Measurements from ENCODE around the gene FOXRED2.

FOXRED2 gene

DNA sequence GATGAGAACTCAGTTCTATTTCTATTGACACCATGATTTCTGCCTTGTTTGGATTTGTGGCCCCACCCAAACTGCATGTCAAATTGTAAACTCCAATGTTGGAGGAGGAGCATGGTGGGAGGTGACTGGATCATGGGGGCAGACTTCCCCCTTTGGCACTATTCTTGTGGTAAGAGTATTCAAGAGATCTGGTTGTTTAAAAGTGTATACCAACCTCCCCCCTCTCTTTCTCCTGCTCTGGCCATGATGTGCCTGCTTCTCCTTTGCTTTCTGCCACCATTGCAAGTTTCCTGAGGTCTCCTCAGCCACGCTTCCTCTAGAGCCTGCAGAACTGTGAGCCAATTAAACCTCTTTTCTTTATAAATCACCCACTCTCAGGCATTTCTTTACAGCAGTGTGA is 7.9 kb upstream of the FOXRED2 start:
- DNase-seq (ENCODE audit: low read depth) = no peak

DNA sequence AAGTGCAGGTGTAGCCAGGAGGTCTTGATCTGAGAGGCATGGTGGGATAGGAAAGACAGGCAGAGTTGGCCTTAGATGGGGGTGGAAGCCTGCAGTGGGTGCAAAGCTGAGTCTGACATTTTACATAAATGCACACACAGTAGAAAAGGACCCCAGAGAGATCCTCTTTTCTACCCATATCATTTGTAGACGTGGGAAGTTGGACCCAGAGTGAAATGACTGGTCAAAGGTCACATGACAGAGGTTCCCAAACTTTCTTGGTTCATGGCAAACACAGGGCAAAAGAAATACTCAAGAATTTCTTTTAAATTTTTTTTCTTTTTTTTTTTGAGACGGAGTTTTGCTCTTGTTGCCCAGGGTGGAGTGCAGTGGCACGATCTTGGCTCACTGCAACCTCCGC is 6.2 kb upstream of the FOXRED2 start:
- no peak for DNase-seq (ENCODE audit: low read depth)

DNA sequence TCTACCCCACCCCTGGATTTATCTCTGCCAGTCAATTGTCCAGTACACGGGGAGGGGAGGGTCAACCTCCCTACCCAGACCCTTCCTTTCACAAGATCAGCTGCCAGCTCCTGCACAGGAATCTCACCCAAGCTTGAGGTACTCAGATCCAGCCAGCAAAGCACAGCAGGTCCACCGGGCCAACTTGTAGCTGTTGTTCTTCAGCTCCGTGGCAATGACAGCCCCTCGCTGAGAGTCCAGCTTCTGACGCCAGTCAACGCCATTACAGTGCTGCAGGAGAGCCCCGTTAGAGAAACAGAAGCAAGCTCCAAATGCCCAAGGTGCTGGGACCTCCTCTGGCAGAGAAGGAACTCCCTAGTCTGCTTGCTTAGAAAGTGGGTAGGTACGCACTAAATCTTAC is 5.5 kb upstream of the FOXRED2 start:
- DNase-seq (ENCODE audit: low read depth) = no peak

GRCh38 chr22:36510966-36511881 is 4.4 kb upstream of the FOXRED2 start:
- DNase-seq (ENCODE audit: low read depth) = peak; percentile 64

GRCh38 chr22:36510384-36510783 is 3.5 kb upstream of the FOXRED2 start:
- DNase-seq (ENCODE audit: low read depth) = peak; percentile 60

- DNase-seq (ENCODE audit: low read depth) = no peak
Observed at GRCh38 chr22:36507518-36508010, 724 bp upstream of the FOXRED2 start.

DNA sequence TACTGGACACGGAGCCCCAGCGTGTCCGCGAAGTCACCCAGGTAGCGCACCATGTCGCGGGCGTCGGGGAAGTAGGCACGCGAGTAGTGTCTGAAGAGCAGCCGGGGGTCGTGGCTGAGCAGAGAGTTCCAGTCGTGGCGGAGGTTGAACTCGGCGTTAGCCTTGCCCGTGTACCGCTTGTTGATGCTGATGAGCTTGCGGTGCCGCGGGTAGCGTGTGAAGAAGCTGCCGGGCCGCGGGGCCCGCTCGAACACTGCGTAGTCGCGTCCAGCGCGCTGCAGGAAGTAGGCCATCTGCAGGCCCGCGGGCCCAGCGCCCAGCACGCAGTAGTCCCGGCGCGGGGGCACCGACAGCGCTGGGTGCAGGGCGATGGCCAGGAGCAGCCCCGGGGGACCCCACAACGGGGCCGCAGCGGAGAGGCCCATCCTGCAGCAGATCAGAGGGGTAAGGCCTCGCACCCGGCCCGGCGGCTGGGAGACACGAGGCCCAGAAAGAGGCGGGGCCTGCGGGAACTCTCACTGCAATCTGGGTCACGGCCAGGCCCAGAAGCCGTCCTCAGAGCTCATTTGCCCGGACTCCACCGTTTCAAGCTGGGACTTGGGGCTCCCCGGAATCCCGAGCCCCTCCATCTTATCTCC is 723 bp downstream of the FOXRED2 start:
- DNase-seq (ENCODE audit: low read depth) = no peak

DNA sequence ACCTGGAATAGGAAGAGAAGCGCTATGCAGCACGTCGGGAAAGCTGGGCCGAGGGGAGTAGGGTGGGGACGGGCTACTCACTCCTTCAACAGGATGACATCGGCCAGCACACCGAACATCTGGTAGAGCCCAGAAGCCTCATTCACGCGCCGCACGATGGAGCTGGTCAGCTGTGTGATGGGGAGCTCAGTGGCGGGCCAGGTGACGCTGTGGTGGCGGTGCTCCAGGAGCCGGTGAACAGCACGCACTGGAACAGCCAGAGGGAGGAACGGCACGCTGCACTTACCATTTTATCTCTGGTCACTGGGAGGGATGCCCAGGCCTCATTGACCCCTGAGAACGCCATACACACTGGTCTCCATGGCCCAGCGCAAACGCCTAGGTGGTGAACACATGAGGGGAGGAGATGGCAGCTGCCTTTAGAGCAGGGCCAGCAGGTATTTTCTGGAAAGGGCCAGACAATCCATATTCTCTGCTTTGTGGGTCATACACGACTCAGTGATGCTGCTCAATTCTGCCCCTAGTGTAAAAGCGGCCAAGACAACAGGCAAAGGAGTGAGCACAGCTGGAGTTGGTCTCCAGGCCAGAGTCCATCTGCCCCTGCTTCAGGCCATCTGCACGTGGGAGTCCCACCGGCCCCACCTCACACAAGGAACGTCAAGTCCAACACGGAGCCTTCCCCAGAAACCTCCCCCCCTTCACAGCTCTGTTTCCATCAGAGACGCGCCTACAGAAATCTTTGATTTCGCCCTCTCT is 8.8 kb downstream of the FOXRED2 start:
- DNase-seq (ENCODE audit: low read depth) = no peak

- DNase-seq (ENCODE audit: low read depth) = no peak
Observed at GRCh38 chr22:36493690-36494110, 13.1 kb downstream of the FOXRED2 start.

DNA sequence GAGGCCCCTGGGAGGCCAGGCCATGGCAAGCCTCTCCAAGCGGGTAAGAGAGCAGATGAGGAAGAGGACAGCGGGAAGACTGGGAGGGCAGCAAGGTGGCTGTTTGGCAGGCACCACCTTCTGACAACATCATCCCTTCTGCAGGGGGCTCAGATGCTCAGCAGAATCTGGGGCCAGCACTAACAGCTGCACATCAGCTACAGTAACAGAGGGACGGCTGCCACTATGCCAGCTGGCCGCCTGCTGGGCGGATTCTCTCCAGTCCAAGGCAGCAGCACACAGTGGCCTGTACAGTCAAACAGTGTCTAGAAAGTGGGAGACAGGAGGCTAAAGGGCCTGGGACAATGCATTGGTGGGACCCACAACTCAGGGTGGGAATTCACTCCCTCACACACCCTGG is 14.7 kb downstream of the FOXRED2 start:
- no peak for DNase-seq (ENCODE audit: low read depth)

DNA sequence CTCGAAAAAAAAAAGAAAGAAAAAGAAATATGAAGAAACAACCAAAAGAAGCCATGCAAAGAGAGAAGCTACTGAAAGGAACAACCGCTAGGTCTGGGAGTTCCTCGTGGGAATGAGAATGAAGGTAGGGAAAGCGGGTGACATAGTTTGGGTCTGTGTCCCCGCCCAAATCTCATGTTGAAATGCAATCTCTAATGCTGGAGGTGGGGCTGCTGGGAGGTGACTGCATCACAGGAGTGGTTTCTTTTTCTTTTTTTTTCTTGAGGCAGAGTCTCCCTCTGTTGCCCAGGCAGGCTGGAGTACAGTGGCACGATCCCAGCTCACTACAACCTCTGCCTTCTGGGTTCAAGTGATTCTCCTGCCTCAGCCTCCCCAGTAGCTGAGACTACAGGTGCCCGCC is 15.7 kb downstream of the FOXRED2 start:
- no peak for DNase-seq (ENCODE audit: low read depth)

GRCh38 chr22:36486619-36487384 is 20.0 kb downstream of the FOXRED2 start:
- peak; percentile 71 for DNase-seq (ENCODE audit: low read depth)

GRCh38 chr22:36481393-36482168 is 25.3 kb downstream of the FOXRED2 start, which contains the start of gene TXN2:
TXN2 (minus strand) TSS chr22:36481640; CDS start chr22:36480837, 803 bp downstream.
- DNase-seq (ENCODE audit: low read depth) = peak; percentile 94

- DNase-seq (ENCODE audit: low read depth) = no peak
Observed at GRCh38 chr22:36480941-36481392, 25.9 kb downstream of the FOXRED2 start.

DNA sequence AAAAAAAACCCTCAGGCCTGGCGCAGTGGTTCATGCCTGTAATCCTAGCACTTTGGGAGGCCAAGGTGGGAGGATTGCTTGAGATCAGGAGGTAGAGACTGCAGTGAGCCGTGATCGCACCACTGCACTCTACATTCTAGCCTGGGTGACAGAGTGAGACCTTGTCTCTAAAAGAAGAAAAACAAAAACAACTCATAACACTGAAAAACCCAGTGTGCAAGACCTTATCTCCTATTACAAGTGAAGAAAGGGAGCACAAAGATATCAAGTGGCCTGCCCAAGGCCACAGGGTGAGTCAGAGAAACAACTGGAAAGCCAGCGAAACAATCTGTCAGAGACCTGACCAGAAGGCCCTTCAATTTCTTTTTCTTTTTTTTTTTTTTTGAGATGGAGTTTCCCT is 27.9 kb downstream of the FOXRED2 start:
- DNase-seq (ENCODE audit: low read depth) = peak; percentile 90

DNA sequence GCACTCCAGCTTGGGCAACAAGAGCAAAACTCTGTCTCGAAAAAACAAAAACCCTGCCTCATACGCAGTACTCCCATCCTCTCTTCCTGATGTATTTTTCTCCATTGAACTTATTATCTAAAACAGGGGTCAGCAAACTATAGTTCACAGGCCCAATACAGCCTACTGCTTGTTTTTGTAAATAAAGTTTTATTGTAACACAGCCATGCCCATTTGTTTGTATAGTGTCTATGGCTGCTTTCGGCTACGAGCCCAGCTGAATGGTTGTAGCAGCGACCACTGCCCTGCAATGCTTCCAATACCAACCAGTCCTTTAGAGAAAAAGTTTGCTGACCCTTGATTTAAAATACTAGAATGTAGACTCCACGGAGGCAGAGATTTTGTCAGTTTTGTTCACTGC is 31.5 kb downstream of the FOXRED2 start:
- DNase-seq (ENCODE audit: low read depth) = no peak

GRCh38 chr22:36472689-36473088 is 34.2 kb downstream of the FOXRED2 start:
- no peak for DNase-seq (ENCODE audit: low read depth)

DNA sequence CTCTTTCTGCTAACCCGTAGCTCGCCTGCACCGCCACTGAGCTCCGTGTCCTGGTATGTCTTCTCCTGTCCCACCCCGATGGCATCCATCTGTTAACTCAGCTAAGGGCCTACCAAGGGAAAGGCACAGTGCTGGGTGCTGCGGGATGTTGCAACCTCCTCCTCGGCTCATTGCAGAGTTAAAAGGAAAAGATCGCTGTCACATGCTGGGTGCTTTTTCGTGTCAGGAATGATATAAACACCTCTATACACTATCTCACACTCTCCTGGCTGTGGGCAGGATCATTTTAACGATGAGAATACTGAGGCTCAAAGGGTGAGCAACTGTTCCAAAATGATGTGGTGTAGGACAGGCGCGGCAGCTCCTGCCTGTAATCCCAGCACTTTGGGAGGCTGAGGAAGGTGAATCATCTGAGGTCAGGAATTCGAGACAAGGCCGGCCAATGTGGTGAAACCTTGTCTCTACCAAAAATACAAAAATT is 35.5 kb downstream of the FOXRED2 start:
- peak; percentile 69 for DNase-seq (ENCODE audit: low read depth)

- peak; percentile 40 for DNase-seq (ENCODE audit: low read depth)
Observed at GRCh38 chr22:36470994-36471331, 35.9 kb downstream of the FOXRED2 start.

DNA sequence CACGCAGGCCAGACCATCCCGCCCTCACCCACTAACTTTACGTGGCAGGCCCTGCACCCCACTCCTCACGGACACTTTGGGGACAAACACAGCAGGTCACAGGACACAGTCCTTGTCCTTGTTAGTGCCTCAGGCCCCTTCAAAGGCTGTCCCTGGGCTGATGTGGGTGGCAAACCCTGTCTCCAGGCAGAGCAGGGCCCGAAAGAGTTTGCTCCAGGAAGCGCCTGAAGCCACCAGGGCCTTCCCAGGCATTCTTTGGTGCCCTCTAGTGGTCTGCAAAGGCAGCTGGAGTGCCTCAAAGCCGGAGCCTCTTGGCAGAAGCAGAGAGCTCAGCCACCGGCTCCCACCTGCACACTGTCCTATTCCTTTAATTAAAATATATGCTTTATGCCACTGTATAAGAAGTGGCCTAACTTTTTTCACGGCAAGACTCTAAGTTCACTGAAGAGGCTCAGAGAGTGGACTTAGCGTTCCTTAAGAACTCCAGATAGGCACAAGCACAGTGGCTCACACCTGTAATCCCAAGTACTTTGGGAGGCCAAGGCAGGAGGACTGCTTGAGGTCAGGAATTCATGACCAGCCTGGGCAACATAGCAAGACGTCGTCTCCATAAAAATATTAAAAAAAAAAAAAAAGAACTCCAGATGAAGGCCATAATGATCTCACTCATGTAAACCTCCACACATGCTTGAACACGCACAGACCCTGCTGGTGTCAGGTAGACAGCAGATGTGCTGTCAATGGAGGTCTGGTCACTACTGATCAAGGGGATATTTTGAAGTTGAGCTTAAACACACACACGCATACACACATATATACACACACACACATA is 36.5 kb downstream of the FOXRED2 start:
- DNase-seq (ENCODE audit: low read depth) = peak; percentile 83
